22Rv1 (cell line): Measurements from ENCODE around the gene NPAS4.
"Not testable (repeated sequence)": the region's sequence is repeated elsewhere in the genome, so short reads cannot be mapped to it uniquely, and the experiment has no call there.

Experiments
- H3K27ac ChIP-seq: fragments of 450-650 bp; 2 replicates; pipeline ENCODE4 v1.5.1; 2017
- ZFX ChIP-seq: fragments of 450-650 bp; IDR thresholded peaks from 2 replicates; pipeline ENCODE4 v1.6.1; 2017; ENCODE audit warnings: antibody characterized with exemption, borderline replicate concordance
- TF ChIP-seq, protein P1 (sequence below): fragments of 450-650 bp; IDR thresholded peaks from 2 replicates; pipeline ENCODE4 v1.5.1; 2017; ENCODE audit warnings: mild to moderate bottlenecking

NPAS4 gene

DNA sequence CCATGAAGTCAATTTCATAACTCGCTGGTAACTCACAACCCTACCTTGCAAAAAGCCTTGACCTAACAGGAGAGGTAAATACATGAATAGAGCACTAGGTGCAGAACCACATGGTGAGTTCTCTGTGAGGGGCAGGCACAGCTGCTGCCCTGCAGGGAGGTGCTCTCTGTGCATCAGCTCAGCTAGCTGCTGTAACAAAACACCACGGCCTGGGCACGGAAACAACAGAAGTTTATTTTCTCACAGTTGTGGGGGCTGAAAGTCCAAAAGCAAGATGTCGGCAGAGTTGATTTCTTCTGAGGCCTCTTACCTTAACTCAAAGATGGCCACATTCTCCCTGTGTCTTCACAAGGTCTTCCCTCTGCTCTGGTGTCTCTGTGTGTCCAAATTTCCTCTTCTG lies 30.8 kb downstream of the NPAS4 start:
- no peak overlapping the region for H3K27ac ChIP-seq
- TF ChIP-seq, protein P1, sequence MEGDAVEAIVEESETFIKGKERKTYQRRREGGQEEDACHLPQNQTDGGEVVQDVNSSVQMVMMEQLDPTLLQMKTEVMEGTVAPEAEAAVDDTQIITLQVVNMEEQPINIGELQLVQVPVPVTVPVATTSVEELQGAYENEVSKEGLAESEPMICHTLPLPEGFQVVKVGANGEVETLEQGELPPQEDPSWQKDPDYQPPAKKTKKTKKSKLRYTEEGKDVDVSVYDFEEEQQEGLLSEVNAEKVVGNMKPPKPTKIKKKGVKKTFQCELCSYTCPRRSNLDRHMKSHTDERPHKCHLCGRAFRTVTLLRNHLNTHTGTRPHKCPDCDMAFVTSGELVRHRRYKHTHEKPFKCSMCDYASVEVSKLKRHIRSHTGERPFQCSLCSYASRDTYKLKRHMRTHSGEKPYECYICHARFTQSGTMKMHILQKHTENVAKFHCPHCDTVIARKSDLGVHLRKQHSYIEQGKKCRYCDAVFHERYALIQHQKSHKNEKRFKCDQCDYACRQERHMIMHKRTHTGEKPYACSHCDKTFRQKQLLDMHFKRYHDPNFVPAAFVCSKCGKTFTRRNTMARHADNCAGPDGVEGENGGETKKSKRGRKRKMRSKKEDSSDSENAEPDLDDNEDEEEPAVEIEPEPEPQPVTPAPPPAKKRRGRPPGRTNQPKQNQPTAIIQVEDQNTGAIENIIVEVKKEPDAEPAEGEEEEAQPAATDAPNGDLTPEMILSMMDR, result no peak
- no peak for TF ChIP-seq ZFX

DNA sequence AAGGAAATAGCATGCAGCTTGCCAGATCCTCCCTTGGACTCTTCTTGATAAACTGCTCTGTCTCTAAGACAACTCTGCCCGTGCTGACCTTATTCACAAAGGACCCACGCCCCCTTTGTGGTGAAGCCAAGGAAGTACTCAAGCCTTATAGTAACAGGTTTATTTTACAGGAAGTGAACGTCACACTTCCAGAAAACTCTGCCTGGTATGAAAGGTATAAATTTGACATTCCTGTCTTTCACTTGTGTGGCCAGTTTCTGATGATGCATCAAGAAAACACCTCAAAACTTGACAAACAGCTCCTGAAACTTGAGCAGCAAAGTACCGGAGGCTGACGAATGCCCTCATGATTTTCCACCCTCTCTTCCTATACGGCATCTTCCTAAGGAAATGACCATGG lies 33.4 kb downstream of the NPAS4 start:
- TF ChIP-seq, protein P1, result no peak
- no peak for TF ChIP-seq ZFX
- no peak overlapping the region for H3K27ac ChIP-seq

- TF ChIP-seq, protein P1, result no peak
- TF ChIP-seq ZFX, result no peak
- no peak overlapping the region for H3K27ac ChIP-seq
These were observed 34.0 kb downstream of the NPAS4 start for GRCh38 chr11:66454828-66455227.

DNA sequence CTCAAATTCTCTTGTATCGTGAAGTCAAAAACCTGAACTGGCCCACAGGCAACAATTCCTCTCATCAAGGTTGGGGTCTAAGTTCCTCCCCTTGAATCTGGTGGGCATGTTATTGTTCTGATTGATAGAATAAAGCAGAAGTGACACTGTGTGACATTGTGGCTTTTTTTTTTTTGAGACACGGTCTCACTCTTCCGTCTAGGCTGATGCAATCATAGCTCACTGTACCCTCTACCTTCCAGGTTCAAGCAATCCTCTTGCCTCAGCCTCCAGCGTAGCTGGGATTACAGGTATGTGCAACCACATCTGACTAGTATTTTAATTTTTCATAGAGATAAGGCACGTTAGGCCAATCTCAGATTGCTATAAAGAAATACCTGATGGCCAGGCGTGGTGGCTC lies 37.0 kb downstream of the NPAS4 start:
- no peak overlapping the region for H3K27ac ChIP-seq
- no peak for TF ChIP-seq ZFX
- TF ChIP-seq, protein P1, result no peak

DNA sequence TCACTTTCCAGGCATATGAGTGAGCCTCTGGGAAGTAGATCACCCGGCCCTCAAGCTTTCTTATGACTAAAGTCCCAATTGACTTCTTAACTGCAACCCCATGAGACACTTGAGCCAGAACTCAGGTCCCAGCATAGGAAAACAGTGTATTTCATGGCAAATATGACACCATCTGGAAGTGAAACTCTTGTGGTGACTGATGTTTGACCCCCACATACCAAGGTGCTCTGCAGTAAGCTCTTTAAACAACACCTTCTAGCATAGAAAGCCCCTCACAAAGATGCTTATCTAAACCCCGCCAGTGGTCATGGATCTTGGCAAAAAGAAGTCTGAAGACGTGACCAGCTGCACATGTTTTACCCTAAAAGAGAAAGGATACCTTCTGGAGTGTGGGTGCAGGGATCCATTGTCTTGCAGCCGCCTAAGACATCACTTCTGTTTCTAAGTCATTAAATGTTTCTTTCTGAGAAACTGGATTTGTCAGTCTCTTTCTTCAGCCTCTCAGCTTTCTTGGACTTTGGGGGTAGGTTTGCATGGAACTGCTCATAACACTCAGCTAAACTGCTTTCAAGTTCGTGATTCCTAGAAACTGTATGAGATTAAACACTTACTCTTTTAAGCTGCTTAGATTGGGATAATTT lies 38.4 kb downstream of the NPAS4 start:
- no peak for TF ChIP-seq ZFX
- TF ChIP-seq, protein P1, result no peak
- H3K27ac ChIP-seq, result no peak overlapping the region

DNA sequence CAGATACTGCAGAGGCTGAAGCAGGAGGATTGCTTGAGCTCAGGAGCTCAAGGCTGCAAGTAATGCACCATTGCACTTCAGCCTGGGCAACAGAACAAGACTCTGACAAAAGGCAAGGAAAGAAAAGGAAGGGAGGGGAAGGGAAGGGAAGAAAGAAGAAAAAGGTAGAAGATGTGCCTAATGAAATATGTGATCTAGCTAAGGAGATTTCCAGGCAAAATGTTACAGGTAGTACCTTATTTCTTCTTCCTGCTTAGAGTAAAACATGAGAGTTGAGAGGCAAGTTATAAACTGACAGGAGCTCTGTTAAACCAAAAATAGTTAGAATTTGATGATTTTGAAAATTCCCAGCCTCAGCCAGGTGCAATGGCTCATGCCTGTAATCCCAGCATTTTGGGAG lies 41.2 kb downstream of the NPAS4 start:
- TF ChIP-seq, protein P1, result no peak
- TF ChIP-seq ZFX, result no peak
- H3K27ac ChIP-seq, result no peak overlapping the region

DNA sequence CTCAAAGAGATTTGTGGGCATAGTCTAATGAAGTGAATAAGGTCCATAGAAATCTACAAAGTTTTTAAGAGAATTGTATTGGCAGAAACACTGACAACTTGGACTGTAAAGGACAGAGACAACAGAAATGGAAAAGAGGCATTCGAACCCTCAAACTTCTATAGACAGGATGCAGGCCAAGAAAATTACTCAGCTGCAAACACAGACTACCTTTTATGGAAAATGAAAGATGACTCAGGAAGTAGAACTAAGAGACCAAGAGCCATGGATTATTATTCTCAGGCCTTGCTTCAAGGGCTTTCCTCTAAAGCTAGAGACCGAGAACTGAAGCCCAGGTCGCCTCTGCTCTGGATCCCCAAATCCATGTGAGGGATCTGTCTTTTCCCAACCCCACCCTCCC lies 42.1 kb downstream of the NPAS4 start:
- H3K27ac ChIP-seq, result no peak overlapping the region
- TF ChIP-seq, protein P1, result no peak
- no peak for TF ChIP-seq ZFX

- not testable (repeated sequence) for H3K27ac ChIP-seq
These were observed 43.3 kb downstream of the NPAS4 start for GRCh38 chr11:66464116-66464515.
